ENCODE data around the gene VIT. TPM values are rescaled to one million over a fixed set of nuclear protein-coding genes. Genes with fewer than 3 reads are reported as not detected.

VIT gene
- total RNA-seq, 4 donors from 2014 or later = 1.2 to 5.0 (median 3.8) TPM

DNA sequence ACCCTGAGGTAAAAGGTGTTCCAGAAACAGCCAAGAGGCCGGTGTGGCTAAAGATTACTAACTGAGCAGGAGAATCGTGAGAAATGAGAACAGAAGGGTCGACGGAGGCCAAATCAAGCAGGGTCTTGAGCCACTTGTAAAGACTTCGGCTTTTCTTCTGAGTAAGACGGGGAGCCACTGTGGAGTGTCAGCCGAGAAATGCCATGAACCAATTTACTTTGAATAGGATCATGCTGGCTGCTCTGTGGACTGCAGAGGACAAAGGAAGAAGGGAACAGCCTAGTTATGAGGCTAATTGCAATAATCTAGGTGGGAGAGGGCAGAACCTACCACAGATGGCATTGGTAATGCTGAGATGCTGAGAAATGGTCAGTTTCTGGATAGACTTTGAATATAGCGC, 16.8 kb downstream of the VIT start:
- H3K4me3 ChIP-seq = no peak overlapping the region
- H3K27ac ChIP-seq = no peak overlapping the region
- no peaks in the 10 kb centered on the region for H3K27me3 ChIP-seq
- no peaks in the 10 kb centered on the region for H3K36me3 ChIP-seq
- no peak for TF ChIP-seq POLR2A (IDR thresholded peaks at IDR 0.05)
- TF ChIP-seq CTCF (IDR thresholded peaks at IDR 0.05) = no peak
- H3K9me3 ChIP-seq = no peaks in the 10 kb centered on the region
- H3K4me1 ChIP-seq = no peaks in the 10 kb centered on the region
- no peak for DNase-seq

- H3K36me3 ChIP-seq = no peaks in the 10 kb centered on the region
- H3K27ac ChIP-seq = no peak overlapping the region
- no peak overlapping the region for H3K4me3 ChIP-seq
- no peak for DNase-seq
- H3K4me1 ChIP-seq = no peaks in the 10 kb centered on the region
- no peak for TF ChIP-seq CTCF (IDR thresholded peaks at IDR 0.05)
- TF ChIP-seq POLR2A (IDR thresholded peaks at IDR 0.05) = no peak
- H3K27me3 ChIP-seq = no peaks in the 10 kb centered on the region
- H3K9me3 ChIP-seq = no peaks in the 10 kb centered on the region
These were observed 19.6 kb downstream of the VIT start for GRCh38 chr2:36716111-36716510.

- no peak for DNase-seq
- H3K27ac ChIP-seq = no peak overlapping the region
- no peaks in the 10 kb centered on the region for H3K27me3 ChIP-seq
- no peaks in the 10 kb centered on the region for H3K9me3 ChIP-seq
- H3K4me1 ChIP-seq = no peaks in the 10 kb centered on the region
- H3K4me3 ChIP-seq = no peak overlapping the region
- H3K36me3 ChIP-seq = no peaks in the 10 kb centered on the region
- TF ChIP-seq POLR2A (IDR thresholded peaks at IDR 0.05) = no peak
- no peak for TF ChIP-seq CTCF (IDR thresholded peaks at IDR 0.05)
These were observed 21.2 kb downstream of the VIT start for GRCh38 chr2:36717603-36718266.

DNA sequence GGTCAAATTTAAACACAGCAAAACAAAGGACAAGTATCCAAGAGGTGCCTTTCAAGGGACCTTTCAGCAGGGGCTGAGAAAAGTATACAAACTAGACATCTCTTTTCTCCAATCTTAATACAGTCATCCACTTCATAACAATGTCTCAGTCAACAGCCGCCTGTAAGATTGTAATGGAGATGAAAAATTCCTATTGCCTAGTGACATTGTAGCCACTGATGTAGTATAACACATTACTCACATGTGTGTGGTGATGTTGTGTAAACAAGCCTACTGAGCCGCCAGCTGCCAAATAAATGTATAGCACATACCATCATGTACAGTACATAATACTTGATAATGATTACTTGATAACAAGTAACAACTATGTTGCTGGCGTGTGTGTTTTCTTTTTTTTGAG, 31.0 kb downstream of the VIT start:
- H3K27me3 ChIP-seq = no peaks in the 10 kb centered on the region
- TF ChIP-seq POLR2A (IDR thresholded peaks at IDR 0.05) = no peak
- TF ChIP-seq CTCF (IDR thresholded peaks at IDR 0.05) = no peak
- H3K36me3 ChIP-seq = no peaks in the 10 kb centered on the region
- no peaks in the 10 kb centered on the region for H3K4me1 ChIP-seq
- DNase-seq = no peak
- H3K27ac ChIP-seq = no peak overlapping the region
- no peaks in the 10 kb centered on the region for H3K9me3 ChIP-seq
- H3K4me3 ChIP-seq = no peak overlapping the region

DNA sequence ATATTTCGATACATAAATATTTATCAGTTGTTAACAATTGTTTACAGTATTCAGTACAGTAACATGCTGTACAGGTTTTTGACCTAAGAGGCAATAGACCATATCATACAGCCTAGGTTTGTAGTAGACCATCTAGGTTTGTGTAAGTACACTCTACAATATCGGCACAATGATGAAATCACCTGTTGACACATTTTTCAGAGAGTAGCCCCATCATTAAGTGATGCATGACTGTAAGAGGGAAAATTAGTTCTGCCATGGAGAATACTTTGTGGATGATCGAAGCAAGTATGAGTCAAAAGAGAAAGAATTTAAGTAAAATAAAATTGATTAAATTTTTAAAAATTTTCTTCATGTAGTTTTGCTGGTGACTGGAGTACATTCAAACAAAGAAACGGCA, 32.6 kb downstream of the VIT start:
- no peak for DNase-seq
- Histone ChIP-seq H3K27me3 (no peaks in the 10 kb centered on the region), H3K4me3 (no peak overlapping the region), H3K4me1 (no peaks in the 10 kb centered on the region), H3K27ac (no peak overlapping the region), H3K36me3 (no peaks in the 10 kb centered on the region), H3K9me3 (no peaks in the 10 kb centered on the region)
- TF ChIP-seq CTCF (IDR thresholded peaks at IDR 0.05) (no peak), POLR2A (IDR thresholded peaks at IDR 0.05) (no peak)

Measured in Peyer's patch (tissue), 4 donors.